T-helper 2 cell (primary cell): ENCODE data around the gene E2F6.
"Not testable (repeated sequence)": the region's sequence is repeated elsewhere in the genome, so short reads cannot be mapped to it uniquely, and the experiment has no call there.

ENCODE experiments used
- DNase-seq, 5 experiments: peaks; one replicate each; pipeline versions ENCODE4 v3.0.0 to v3.0.0-alpha.2; 2012 to 2022

The E2F6 gene

DNA sequence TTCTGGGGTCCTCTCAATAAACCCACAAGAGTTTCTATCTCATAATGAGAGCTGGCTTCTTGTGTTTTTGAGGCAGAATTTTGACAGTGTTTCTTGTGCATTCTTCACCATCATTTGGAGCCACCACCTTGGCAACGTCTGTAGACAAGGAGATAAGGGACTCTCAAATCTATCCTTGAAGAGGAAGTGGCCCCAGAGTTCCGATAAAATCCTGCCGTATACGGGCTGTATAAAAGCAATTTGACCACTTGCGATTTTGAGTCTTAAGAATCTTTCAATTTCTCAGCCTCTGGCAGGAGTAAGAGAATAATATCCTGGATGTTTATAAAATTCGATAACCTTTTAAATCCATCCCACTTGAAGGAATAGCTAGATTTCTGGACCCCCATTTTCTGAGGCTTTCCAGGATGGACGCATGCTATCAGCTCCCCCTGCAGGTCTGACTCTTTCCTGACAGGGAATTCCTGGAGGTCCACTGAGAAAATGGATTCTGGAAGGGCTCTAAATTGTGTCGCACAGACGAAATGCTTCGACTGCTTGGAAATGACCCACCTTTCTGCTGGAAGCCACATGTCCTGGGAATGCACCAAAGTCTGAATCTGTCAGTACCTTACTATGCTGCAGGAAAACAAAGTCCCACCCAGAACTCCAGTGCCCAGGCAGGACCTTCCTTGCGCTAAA is 54.1 kb downstream of the E2F6 start:
- DNase-seq, result no peak

GRCh38 chr2:11411244-11411643 is 54.7 kb downstream of the E2F6 start:
- no peak for DNase-seq

DNA sequence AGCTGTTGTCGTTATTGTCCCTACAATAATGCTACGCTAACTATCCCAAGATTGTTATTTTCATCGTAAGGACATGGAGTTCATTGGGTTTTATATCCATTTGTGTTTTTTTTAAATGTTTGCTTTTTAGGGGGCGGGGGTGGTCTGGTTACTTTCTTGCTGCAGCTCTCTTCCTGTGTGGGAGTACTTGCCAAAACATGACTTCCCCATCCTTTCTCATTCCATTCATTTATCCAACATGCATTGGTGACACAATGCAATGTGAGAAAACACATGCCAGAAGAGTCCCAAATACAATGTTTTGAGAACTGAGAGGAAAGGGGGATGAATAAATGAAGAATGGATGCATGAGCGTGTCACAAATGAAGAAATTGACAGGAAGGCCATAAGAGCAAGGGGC is 55.9 kb downstream of the E2F6 start:
- no peak for DNase-seq

DNA sequence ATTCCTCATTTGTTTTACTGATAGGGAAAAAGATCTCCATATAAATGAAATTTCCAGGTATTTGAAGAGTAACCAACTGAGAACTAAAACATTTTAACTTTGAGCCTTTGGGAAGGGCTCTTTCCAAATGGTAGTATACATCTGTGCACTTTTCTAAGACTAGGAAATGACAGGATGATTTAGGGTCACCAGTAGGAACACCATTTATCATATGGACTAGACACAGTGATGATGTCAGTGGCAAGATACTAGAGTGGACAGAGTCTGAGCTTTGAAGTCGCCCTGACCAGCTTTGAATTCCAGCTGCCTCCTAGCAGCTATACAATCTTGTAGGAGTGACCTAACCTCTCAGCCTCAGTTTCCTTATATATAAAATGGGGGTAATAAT is 56.4 kb downstream of the E2F6 start:
- no peak for DNase-seq

DNA sequence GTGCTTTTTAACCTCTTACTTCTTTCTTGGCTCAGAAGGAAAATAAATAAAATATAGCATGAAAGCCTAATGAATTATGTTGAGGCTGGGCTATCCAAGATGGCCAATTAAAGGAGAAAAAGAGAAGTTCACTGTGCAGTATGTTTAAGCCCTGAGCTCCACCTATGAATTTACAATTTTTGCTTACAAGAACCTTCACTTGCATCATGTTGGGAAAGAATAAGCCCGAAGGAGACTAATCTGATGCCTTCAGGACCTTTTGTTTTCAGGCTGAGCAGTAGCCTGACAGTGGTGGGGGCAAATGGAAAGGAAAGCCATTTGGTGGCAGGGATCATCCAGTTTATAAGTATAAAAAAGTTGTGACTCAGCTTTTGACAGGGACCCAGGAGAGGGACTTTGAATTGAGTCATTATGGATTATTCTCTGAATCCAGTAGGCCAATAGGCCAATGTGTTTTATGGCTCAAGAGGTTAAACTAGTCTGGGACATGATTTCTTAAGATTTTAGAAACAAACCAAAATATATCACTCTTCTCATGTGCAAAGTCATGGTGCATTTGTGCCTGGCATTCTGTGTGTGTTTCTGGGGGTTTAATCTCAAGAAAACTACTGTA is 56.9 kb downstream of the E2F6 start:
- DNase-seq, result no peak

- no peak for DNase-seq
Measured at GRCh38 chr2:11407413-11407812, 58.5 kb downstream of the E2F6 start.

GRCh38 chr2:11406958-11407381 is 59.0 kb downstream of the E2F6 start:
- no peak for DNase-seq

DNA sequence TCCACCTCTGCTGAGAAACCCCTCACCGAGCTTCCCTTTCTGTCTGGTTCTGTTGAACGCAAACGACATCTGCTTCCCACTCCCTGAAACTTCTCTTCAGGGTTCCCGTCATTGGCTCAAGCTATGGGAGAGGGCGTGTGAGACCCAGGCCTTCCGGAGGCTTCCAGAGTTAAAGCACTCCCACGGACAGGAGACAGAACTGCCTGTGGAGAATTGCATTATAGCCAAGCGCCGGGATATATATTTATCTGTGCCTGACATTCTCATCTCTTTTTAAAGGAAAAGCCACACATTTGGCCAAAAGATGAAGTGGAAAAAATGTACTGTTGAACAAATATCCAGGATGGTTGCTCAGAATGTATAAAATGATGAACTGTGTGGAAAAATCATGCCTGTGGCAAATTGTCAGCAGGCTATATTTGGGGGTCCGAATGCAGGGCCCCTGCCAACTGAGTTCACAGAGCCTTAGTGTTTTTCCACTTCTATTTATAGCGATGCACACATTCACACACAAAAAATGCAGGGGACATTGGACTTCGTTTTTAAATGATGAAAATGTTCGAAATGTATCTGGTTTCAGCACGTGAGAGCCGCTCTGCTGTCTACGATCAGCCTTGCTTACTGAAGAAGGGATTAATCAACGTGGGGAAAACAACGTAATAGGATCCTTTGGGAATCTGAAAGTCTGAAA is 59.5 kb downstream of the E2F6 start:
- DNase-seq, result no peak

GRCh38 chr2:11405599-11406266 is 60.2 kb downstream of the E2F6 start:
- DNase-seq, result no peak

DNA sequence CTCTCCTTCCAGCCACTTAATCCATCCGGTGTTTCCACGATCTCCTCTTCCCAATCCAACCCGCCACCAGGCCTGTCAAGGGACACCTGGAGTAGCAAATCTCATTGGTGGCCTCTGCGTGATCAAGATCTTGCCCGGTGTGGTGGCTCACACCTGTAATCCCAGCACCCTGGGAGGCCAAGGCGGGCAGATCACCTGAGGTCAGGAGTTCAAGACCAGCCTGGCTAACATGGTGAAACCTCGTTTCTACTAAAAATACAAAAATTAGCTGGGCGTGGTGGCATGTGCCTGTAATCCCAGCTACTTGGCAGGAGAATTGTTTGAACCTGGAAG is 60.9 kb downstream of the E2F6 start:
- DNase-seq, result not testable (repeated sequence)

DNA sequence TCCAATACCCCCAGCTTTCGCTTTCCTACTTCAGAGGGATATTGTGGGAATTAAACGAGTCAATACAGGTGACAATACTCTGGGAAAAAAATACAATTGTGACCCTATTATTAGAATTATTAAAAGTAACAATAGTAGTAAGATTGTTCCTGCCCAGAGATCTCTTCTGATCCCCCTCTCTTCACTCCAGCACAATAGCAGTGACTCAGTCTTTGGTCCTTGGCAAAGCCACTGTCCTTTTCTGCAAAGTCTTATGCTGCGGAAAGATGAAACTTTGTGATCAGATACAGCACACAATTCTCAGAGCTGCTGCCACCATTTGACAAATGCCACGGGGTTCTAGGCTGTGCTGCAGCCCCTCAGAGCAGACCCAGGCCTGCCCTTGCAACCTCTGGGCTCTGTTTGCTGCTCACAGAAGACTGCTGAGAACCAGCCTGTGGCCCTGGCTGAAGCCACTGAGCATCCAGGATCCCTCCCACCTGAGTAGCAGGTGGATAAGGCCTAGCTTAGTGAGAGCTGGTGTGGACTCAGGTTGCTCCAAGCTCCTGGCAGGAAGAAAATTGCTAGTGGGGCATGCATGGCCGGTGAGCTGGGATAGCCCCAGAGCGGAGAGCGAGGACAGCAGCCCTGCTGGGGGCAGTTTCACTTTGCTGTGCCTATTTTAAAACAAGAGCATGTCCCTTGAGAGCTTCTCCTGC is 61.4 kb downstream of the E2F6 start:
- DNase-seq, result no peak

DNA sequence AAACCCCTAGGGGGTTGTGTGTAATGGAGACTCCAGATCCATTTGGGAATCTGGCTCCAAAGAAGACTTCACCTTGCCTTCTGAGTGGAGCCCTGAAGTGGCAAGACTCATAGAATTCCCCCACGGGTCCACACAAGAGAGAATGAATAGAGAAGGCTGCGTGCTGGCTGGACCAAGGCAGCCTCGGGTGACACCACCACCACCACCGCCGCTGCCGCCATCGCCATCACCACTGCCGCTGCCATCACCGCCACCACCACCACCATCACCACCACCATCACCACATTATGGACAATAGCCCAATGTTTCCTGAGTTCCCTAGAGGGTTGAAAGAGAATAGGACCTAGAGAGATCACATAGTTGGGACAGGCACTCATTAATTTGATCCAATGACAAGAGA is 63.5 kb downstream of the E2F6 start:
- DNase-seq, result no peak

DNA sequence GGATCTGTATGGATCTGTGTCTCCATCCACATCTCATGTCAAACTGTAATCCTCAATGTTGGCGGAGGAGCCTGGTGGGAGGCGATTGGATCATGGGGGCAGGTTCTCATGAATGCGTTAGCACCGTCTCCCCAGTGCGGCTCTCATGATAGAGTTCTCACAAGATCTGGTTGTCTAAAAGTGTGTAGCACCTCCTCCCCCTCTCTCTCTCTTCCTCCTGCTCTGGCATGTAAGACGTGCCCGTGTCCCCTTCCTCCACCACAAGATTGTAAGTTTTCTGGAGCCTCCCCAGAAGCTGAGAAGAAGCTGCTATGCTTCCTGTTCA is 66.6 kb downstream of the E2F6 start:
- no peak for DNase-seq

DNA sequence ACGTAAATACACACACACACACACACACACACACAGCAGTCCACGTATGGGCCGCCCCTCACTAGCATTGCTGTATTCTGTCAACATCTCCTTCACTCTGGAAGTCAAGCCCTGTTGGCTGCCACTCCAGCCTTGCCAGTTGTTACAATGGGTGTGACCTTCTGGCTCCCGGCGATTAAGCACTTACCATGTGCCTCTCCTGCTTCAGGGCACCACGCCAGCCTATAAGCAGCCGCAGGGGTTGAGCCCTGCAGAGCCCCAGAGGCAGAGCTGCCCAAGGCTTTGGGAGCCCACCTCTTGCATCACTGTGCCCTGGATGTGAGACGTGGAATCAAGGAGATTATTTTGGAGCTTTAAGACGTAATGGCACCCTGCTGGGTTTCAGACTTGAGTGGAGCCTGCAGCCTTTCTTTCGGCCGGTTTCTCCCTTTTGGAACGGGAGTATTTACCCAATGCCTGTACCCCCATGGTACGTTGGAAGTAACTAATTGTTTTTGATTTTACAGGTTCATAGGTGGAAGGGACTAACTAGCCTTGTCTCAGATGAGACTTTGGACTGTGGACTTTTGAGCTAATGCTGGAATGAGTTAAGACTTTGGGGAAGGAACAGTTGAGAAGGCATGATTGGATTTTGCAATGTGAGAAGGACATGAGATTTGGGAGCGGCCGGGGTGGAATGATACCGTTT is 67.1 kb downstream of the E2F6 start:
- DNase-seq, result no peak

DNA sequence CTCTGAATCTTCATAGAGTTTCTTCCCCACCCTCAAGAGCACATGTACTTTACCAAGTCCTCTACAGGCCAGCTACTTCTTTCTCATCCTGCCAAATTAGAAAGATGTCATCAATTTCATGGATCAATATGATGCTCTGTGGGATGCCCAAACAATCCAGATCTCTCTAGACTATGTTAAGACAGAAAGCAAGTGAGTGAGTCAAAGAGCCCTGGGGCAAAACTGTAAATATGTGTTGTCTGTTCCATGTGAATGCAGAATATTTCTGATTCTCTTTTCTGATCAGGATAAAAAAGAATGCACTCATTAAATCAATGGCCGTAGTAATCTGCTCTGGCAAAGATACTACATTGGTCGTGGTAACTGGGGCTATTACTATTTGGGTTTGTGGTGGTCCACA is 68.4 kb downstream of the E2F6 start:
- no peak for DNase-seq

- DNase-seq, result no peak
Measured at GRCh38 chr2:11396467-11397445, 69.2 kb downstream of the E2F6 start.

DNA sequence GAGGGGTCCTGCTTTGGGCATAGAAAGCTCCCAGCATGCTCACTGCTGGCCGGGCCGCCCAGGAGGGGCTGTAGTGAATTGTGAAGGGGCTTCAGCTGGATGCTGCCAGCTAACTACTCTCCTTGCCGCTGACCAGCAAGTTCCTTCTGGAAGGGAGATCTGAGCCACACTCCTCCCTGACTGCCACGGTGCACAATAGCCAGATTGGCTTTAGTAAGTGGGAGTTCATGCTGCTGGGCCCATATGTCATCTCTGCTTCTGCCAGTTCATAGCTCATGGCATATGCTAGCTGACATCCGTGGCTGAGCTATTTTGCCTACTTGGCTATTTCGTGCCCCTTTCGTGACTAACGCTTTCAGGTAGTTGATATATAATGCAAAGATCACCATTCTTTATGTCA is 69.9 kb downstream of the E2F6 start:
- no peak for DNase-seq

DNA sequence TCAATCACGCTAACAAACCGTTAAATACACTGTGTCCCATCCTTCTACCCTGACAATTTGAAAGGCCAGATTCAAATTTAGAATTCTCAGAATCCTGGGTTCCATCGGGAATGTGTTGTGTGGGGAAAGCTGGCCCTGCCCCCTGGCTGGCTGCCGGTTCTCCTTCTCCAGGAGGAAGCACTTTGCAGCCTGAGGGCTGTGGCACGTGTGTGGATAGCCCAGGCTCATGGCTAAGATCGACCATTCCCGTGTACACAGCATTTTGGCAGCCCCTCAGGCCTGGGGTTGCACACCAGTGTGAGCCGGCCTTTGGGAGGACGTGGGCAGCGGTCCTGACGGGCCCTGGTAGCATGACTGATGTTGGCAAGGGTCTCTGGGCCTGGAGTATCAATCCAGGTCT is 70.6 kb downstream of the E2F6 start:
- DNase-seq, result no peak
